ENCODE data around the gene CAMTA1. TPM values are rescaled to one million over a fixed set of nuclear protein-coding genes. Genes with fewer than 3 reads are reported as not detected.

Gene CAMTA1
- total RNA-seq, 1 experiment from 2014 or later: 102 TPM

- no peaks in the 10 kb centered on the region for H3K27me3 ChIP-seq (ENCODE audit: control insufficient read depth, insufficient read depth, low read length)
- no peak for DNase-seq
Observed at GRCh38 chr1:6864166-6864565, 78.9 kb downstream of the CAMTA1 start.

GRCh38 chr1:6866825-6867224 lies 81.6 kb downstream of the CAMTA1 start:
- H3K4me3 ChIP-seq (ENCODE audit: insufficient read depth, low read depth, low read length): no peak overlapping the region
- H3K27me3 ChIP-seq (ENCODE audit: control insufficient read depth, insufficient read depth, low read length): no peaks in the 10 kb centered on the region
- DNase-seq: no peak

More at GRCh38 chr1:6864166-6864565, 78.9 kb downstream of the CAMTA1 start:
- Histone ChIP-seq H3K4me3 (ENCODE audit: insufficient read depth, low read depth, low read length) (no peak overlapping the region), H3K36me3 (replicated peaks; ENCODE audit: control insufficient read depth, insufficient read depth, low read length) (peaks cover 2% of the 10 kb centered on the region)

GRCh38 chr1:6867321-6867720 lies 82.1 kb downstream of the CAMTA1 start:
- H3K36me3 ChIP-seq (replicated peaks; ENCODE audit: control insufficient read depth, insufficient read depth, low read length): peaks cover 2% of the 10 kb centered on the region
- H3K27me3 ChIP-seq (ENCODE audit: control insufficient read depth, insufficient read depth, low read length): no peaks in the 10 kb centered on the region
- H3K4me3 ChIP-seq (ENCODE audit: insufficient read depth, low read depth, low read length): no peak overlapping the region
- DNase-seq: no peak

More at GRCh38 chr1:6866825-6867224, 81.6 kb downstream of the CAMTA1 start:
- H3K36me3 ChIP-seq (replicated peaks; ENCODE audit: control insufficient read depth, insufficient read depth, low read length): peaks cover 2% of the 10 kb centered on the region

DNA sequence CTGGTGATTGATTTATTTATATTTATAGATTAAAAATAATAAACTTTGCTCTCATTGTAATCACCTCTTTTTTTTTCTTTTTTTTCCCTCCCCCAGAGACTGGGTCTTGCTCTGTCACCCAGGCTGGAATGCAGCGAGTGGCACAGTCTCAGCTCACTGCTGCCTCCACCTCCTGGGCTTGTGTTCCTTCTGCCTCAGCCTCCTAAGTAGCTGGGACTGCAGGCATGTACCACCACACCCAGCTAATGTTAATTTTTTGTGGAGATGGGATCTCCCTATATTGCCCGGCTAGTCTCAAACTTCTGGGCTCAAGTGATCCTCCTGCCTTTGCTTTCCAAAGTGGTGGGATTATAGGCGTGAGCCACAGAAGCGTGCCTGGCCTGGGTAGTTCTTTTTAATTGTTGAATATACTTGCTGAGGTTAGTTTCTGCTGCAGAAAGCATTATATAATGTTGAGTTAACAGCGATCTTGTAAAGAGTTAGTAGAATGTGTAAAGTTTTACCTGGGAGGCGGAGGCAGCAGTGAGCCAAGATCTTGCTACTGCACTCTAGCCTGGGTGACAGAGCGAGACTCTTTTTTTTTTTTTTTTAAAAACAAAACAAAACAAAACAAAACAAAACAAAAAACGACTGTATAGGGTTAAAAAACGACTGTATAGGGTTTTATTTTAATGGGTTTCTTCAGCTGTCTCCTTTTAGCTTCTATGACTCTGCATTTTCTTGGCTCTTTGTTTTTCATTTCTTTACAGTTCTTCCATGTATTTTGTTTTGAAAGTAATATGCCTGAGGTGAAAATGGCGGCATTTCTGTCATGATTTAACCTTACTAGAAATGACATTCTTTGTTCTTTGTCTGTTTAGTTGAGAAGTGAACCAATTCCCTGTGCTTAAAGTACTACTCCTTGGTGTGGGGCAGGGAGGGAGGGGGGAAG lies 82.7 kb downstream of the CAMTA1 start:
- Histone ChIP-seq H3K27me3 (ENCODE audit: control insufficient read depth, insufficient read depth, low read length) (no peaks in the 10 kb centered on the region), H3K4me3 (ENCODE audit: insufficient read depth, low read depth, low read length) (no peak overlapping the region)
- no peak for DNase-seq

GRCh38 chr1:6868660-6869380 lies 83.6 kb downstream of the CAMTA1 start:
- H3K36me3 ChIP-seq (replicated peaks; ENCODE audit: control insufficient read depth, insufficient read depth, low read length): peaks cover 2% of the 10 kb centered on the region
- no peak for DNase-seq
- no peaks in the 10 kb centered on the region for H3K27me3 ChIP-seq (ENCODE audit: control insufficient read depth, insufficient read depth, low read length)
- H3K4me3 ChIP-seq (ENCODE audit: insufficient read depth, low read depth, low read length): no peak overlapping the region

More for the DNA sequence above, 82.7 kb downstream of the CAMTA1 start:
- H3K36me3 ChIP-seq (replicated peaks; ENCODE audit: control insufficient read depth, insufficient read depth, low read length): peaks cover 2% of the 10 kb centered on the region

DNA sequence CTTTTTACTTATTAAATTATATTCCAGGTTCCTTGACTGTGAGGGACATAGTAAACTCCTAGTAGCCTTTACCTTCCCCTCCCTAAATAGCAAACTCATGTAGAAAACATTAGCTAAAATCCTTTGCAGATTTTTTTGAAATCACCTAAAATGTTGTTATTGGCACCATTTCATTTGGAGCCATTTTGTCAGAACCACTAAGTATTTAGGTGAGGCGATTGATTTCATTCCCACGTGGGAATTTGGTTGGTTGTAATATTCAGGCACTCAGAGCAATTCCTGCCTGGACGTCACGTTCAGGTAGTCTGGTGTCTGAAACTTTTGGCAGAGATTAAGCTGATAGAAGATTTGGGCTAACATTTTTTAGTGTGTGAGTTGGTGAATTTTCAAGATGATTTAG lies 84.3 kb downstream of the CAMTA1 start:
- Histone ChIP-seq H3K27me3 (ENCODE audit: control insufficient read depth, insufficient read depth, low read length) (no peaks in the 10 kb centered on the region), H3K4me3 (ENCODE audit: insufficient read depth, low read depth, low read length) (no peak overlapping the region), H3K36me3 (replicated peaks; ENCODE audit: control insufficient read depth, insufficient read depth, low read length) (peaks cover 3% of the 10 kb centered on the region; the same call in 1 of the 2 replicates)
- no peak for DNase-seq

GRCh38 chr1:6870086-6870485 lies 84.8 kb downstream of the CAMTA1 start:
- H3K4me3 ChIP-seq (ENCODE audit: insufficient read depth, low read depth, low read length): no peak overlapping the region
- DNase-seq: no peak
- peaks cover 3% of the 10 kb centered on the region; the same call in 1 of the 2 replicates for H3K36me3 ChIP-seq (replicated peaks; ENCODE audit: control insufficient read depth, insufficient read depth, low read length)
- no peaks in the 10 kb centered on the region for H3K27me3 ChIP-seq (ENCODE audit: control insufficient read depth, insufficient read depth, low read length)

DNA sequence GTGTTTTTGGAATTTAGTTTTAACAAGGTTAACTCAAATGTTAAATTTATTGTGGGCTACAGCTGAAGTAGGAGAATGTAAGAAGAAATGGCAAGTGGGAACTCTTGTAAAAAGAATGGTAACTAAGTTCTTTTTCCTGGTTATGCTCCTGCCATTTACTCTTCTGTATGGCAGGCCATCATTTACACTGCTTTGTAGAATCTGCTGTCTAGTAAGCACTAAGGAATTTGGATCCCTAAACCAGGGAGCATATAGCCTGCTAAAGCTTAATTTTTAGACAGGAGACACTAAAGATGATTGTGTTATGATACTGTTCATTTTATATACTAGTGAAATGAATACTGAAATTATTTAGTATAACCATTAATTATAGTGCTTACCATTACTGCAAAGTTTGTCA lies 85.3 kb downstream of the CAMTA1 start:
- H3K27me3 ChIP-seq (ENCODE audit: control insufficient read depth, insufficient read depth, low read length): no peaks in the 10 kb centered on the region
- DNase-seq: no peak
- no peak overlapping the region for H3K4me3 ChIP-seq (ENCODE audit: insufficient read depth, low read depth, low read length)
- H3K36me3 ChIP-seq (replicated peaks; ENCODE audit: control insufficient read depth, insufficient read depth, low read length): peaks cover 3% of the 10 kb centered on the region; the same call in 1 of the 2 replicates

- DNase-seq: no peak
- H3K4me3 ChIP-seq (ENCODE audit: insufficient read depth, low read depth, low read length): no peak overlapping the region
- no peaks in the 10 kb centered on the region for H3K27me3 ChIP-seq (ENCODE audit: control insufficient read depth, insufficient read depth, low read length)
- peaks cover 3% of the 10 kb centered on the region; the same call in 1 of the 2 replicates for H3K36me3 ChIP-seq (replicated peaks; ENCODE audit: control insufficient read depth, insufficient read depth, low read length)
Observed at GRCh38 chr1:6871300-6871972, 86.2 kb downstream of the CAMTA1 start.

GRCh38 chr1:6872573-6873261 lies 87.5 kb downstream of the CAMTA1 start:
- no peak overlapping the region for H3K4me3 ChIP-seq (ENCODE audit: insufficient read depth, low read depth, low read length)
- no peaks in the 10 kb centered on the region for H3K27me3 ChIP-seq (ENCODE audit: control insufficient read depth, insufficient read depth, low read length)
- DNase-seq: no peak
- H3K36me3 ChIP-seq (replicated peaks; ENCODE audit: control insufficient read depth, insufficient read depth, low read length): peaks cover 3% of the 10 kb centered on the region; the same call in 1 of the 2 replicates

DNA sequence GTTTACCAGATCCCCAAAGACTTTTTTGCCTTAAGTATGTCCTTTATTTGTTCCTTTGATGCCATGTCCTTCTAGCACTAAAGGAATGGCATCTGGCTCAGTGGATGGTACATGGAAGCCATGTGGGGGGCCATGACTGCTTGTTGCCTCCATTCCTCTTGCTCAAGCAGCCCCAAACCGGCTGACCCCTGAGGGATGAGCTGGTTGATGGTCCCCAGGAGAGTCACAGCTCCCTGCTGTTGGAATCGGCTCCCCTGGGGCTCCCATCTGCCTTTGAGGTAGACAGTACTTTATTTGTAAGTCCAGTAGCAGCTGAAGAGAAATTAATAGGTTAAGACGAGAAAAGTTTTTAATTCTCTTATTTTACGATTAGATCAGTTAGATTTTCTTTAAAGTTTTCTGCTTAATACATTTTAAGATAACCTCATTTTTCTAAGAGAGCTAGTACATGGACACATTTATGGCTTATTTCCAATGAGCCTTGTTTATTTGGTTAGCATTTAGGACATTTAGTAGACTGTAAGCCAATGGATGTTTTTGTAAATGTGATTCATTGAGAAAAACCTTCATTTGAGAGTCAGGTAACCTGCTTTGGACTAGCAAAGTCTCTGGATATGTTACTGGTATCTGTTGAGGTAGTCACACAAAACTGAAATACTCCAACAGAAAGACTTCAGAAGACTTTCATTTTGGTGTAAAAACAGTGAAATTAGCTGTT lies 88.2 kb downstream of the CAMTA1 start:
- no peak for DNase-seq

GRCh38 chr1:6874298-6874697 lies 89.0 kb downstream of the CAMTA1 start:
- Histone ChIP-seq H3K27me3 (ENCODE audit: control insufficient read depth, insufficient read depth, low read length) (no peaks in the 10 kb centered on the region), H3K4me3 (ENCODE audit: insufficient read depth, low read depth, low read length) (no peak overlapping the region), H3K36me3 (replicated peaks; ENCODE audit: control insufficient read depth, insufficient read depth, low read length) (peaks cover 3% of the 10 kb centered on the region; the same call in 1 of the 2 replicates)
- no peak for DNase-seq

More for the DNA sequence above, 88.2 kb downstream of the CAMTA1 start:
- Histone ChIP-seq H3K36me3 (replicated peaks; ENCODE audit: control insufficient read depth, insufficient read depth, low read length) (peaks cover 3% of the 10 kb centered on the region; the same call in 1 of the 2 replicates), H3K27me3 (ENCODE audit: control insufficient read depth, insufficient read depth, low read length) (no peaks in the 10 kb centered on the region), H3K4me3 (ENCODE audit: insufficient read depth, low read depth, low read length) (no peak overlapping the region)

DNA sequence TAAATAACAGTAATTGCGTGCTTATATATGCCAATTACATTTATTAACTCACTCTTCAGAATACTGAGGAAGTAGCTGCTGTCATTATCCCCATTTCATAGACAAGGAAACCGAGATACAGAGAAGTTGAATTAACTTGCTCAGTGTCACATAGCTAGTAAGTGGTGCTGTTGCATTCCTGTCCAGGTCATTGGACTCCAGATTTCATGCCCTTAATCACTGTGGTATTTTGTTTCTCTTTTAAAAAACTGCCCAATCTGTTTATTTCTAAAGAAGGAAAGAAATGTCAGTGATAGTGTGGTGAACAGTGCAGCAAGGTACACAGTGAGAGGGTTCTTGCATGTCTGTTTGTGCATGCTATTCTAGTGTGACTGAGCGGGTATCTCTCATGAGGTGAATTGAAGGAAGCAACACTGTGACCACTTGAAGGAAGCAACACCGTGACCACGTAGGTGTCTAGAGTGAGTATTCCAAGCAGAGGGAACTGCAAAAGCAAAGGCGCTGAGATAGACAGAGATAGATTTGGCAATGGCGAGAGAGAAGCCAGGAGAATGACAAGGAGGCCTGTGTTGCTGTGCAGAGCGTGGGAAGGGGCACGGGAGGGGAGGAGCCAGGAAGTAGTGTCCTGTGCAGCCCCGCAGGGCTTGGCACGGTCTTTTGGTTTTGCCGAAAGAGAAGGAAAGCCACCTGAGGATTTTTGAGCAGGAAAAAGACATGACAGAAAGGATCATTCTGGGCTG lies 95.9 kb downstream of the CAMTA1 start:
- Histone ChIP-seq H3K4me3 (ENCODE audit: insufficient read depth, low read depth, low read length) (no peak overlapping the region), H3K36me3 (replicated peaks; ENCODE audit: control insufficient read depth, insufficient read depth, low read length) (no peaks in the 10 kb centered on the region)
- no peak for DNase-seq

More for the DNA sequence above, 95.9 kb downstream of the CAMTA1 start:
- H3K27me3 ChIP-seq (ENCODE audit: control insufficient read depth, insufficient read depth, low read length): no peaks in the 10 kb centered on the region
